ENCODE results near the gene FDX2. TPM values are rescaled to one million over a fixed set of nuclear protein-coding genes. Genes with fewer than 3 reads are reported as not detected.
A peak's percentile ranks its signal among the peaks of the same experiment; 100 is the strongest.

FDX2 gene
- total and polyA plus RNA-seq, 9 donors, result 2.5 to 23.6 (median 13.2) TPM

DNA sequence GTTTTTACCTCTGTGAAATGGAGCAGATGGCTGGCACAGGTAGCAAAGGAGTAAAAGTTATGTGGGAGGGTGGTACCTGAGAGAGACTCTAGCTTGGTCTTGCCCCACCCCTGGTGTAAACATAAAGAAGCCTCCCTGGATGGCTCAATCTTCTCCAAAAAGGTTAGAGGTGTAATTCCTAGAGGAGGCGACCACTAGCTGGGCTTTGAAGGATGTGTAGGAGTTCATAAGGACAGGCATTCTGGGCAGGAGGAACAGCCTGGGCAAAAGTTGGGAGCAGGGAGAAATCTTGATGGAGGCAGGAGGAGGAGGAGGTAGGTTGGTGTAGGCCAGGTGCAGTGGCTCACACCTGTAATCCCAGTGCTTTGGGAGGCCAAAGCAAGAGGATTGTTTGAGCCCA, 36.9 kb downstream of the FDX2 start:
- 96 to 100% (median 96%) methylated on average over 1 of the region's 1 CpG for WGBS, 3 donors
- no peak overlapping the region for H3K27ac ChIP-seq
- no peaks in the 10 kb centered on the region for H3K27me3 ChIP-seq
- no peaks in the 10 kb centered on the region for H3K36me3 ChIP-seq
- DNase-seq, result no peak
- no peaks in the 10 kb centered on the region for H3K4me1 ChIP-seq (ENCODE audit: insufficient read depth)
- TF ChIP-seq EP300 (IDR thresholded peaks at IDR 0.05) (no peak), POLR2A (IDR thresholded peaks at IDR 0.05) (no peak)
- TF ChIP-seq, protein P1, sequence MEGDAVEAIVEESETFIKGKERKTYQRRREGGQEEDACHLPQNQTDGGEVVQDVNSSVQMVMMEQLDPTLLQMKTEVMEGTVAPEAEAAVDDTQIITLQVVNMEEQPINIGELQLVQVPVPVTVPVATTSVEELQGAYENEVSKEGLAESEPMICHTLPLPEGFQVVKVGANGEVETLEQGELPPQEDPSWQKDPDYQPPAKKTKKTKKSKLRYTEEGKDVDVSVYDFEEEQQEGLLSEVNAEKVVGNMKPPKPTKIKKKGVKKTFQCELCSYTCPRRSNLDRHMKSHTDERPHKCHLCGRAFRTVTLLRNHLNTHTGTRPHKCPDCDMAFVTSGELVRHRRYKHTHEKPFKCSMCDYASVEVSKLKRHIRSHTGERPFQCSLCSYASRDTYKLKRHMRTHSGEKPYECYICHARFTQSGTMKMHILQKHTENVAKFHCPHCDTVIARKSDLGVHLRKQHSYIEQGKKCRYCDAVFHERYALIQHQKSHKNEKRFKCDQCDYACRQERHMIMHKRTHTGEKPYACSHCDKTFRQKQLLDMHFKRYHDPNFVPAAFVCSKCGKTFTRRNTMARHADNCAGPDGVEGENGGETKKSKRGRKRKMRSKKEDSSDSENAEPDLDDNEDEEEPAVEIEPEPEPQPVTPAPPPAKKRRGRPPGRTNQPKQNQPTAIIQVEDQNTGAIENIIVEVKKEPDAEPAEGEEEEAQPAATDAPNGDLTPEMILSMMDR (IDR thresholded peaks at IDR 0.05), result no peak
- no peaks in the 10 kb centered on the region for H3K9me3 ChIP-seq
- no peak overlapping the region for H3K4me3 ChIP-seq
- intact Hi-C loops (cut with DNase I), result no loop called here

DNA sequence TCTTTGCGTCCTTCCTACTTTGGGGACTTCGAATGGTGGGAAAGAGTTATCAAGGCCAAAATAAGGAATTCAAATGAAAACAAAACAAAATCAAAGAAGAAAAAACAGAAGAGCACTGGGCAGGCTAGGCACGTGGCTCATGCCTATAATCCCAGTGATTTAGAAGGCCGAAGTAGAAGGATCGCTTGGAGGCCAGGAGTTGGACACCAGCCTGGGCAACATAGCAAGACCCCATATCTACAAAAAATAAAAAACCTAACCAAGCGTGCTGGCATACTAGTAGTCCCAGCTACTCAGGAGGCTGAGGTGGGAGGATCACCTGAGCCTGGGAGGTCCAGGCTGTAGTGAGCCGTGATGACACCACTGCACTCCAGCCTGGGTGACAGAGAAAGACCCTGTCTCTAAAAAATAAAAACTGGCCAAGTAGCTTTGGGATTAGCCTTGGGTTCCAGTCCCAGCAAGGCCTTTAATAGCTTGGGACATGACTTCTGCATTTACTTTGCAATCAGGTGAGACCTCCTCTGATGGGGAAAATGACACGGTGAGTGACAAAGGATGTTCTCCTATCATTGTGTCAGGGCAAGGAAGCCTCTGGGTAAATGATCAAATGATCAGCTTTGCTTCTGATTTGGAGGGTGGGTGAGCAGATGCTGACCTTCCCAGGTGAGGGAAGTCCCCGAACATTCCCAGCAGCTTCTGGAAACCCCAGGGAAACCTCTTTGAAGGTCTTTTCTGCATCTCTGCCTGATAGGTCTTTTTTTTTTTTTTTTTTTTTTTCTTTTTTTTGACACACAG, 37.8 kb downstream of the FDX2 start:
- no peak for TF ChIP-seq POLR2A (IDR thresholded peaks at IDR 0.05)
- TF ChIP-seq, protein P1 (IDR thresholded peaks at IDR 0.05), result no peak
- no peak for TF ChIP-seq EP300 (IDR thresholded peaks at IDR 0.05)
- intact Hi-C loops (cut with DNase I), result no loop called here

DNA sequence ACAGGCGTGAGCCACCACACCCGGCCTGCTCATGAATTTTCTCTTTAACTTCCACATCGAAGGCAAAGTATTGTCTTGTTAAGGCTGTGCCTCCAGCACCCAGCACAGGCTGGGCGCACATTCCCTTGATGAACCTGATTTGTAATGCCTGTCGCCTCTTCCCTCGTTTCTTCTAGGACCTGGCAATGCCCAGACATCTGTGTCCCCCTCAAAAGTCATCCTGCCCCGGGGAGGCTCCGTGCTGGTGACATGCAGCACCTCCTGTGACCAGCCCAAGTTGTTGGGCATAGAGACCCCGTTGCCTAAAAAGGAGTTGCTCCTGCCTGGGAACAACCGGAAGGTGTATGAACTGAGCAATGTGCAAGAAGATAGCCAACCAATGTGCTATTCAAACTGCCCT, 41.2 kb downstream of the FDX2 start:
- intact Hi-C loops (cut with DNase I), result no loop called here
- H3K4me3 ChIP-seq, result no peak overlapping the region
- no peaks in the 10 kb centered on the region for H3K36me3 ChIP-seq
- H3K4me1 ChIP-seq (ENCODE audit: insufficient read depth), result peaks cover 8% of the 10 kb centered on the region
- H3K9me3 ChIP-seq, result no peaks in the 10 kb centered on the region
- no peak for DNase-seq
- 85 to 89% (median 87%) methylated on average over 10 of the region's 10 CpGs for WGBS, 3 donors
- H3K27ac ChIP-seq, result no peak overlapping the region
- no peak for TF ChIP-seq POLR2A (IDR thresholded peaks at IDR 0.05)
- TF ChIP-seq EP300 (IDR thresholded peaks at IDR 0.05), result no peak
- TF ChIP-seq, protein P1 (IDR thresholded peaks at IDR 0.05), result no peak
- H3K27me3 ChIP-seq, result no peaks in the 10 kb centered on the region

More for the DNA sequence above, 37.8 kb downstream of the FDX2 start:
- H3K9me3 ChIP-seq, result no peaks in the 10 kb centered on the region
- H3K4me1 ChIP-seq (ENCODE audit: insufficient read depth), result no peaks in the 10 kb centered on the region
- H3K27me3 ChIP-seq, result no peaks in the 10 kb centered on the region
- DNase-seq, result no peak
- H3K27ac ChIP-seq, result no peak overlapping the region
- H3K4me3 ChIP-seq, result no peak overlapping the region
- 79 to 89% (median 83%) methylated on average over 9 of the region's 9 CpGs for WGBS, 3 donors
- H3K36me3 ChIP-seq, result no peaks in the 10 kb centered on the region

DNA sequence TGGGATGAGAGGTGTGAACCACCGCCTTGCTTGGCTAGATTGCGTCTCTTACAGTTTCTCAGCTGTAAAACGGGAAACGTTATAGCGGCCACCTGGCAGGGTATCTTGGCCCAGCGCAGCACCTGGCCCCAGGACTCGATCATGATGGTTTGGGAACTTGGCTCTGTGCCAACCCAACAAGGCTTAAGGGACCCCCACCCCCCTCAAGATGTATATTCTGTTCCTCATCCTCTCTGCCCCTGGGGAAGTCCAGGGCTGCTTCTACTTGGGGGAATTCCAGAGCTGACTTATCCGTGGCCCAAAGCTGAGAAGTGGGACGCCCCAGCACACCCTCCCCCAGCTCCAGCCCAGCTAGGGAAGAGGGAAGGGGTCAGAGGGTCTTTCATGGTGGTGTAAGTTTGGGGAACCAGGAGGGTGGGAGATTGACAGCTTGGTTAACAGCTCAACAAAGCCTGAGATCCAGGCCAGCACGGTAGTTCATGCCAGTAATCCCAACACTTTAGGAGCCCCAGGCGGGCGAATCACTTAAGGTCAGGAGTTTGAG, 44.2 kb downstream of the FDX2 start:
- peaks cover 8% of the 10 kb centered on the region for H3K4me1 ChIP-seq (ENCODE audit: insufficient read depth)
- H3K36me3 ChIP-seq, result no peaks in the 10 kb centered on the region
- WGBS, 3 donors, result 46 to 51% (median 49%) methylated on average over 12 of the region's 12 CpGs
- peak overlapping the region in 1 of 2 donors; percentile 58 for H3K27ac ChIP-seq
- DNase-seq, result peak in 3 of 5 donors; percentile 37 to 53 (median 49)
- H3K9me3 ChIP-seq, result no peaks in the 10 kb centered on the region
- TF ChIP-seq, protein P1 (IDR thresholded peaks at IDR 0.05), result no peak
- TF ChIP-seq POLR2A (IDR thresholded peaks at IDR 0.05) (no peak), EP300 (IDR thresholded peaks at IDR 0.05) (no peak)
- H3K4me3 ChIP-seq, result peak overlapping the region; percentile 39
- H3K27me3 ChIP-seq, result no peaks in the 10 kb centered on the region
- intact Hi-C loops (cut with DNase I), result loop anchor here in 1 of 4 donors (1.0 to 2.0 kb wide), 2 partner anchors 113 to 117 kb away; no protein-coding TSS in a partner anchor

Data from ovary (tissue), 9 donors.